SK-N-SH (cell line): ENCODE data around the gene HSPG2. TPM values are rescaled to one million over a fixed set of nuclear protein-coding genes. Genes with fewer than 3 reads are reported as not detected.

Experiments used
- CTCF ChIA-PET: fragments of 300-600, 350-600 bp; formaldehyde crosslinking; extraction: SDS; loops from one replicate; lab custom pipeline; 2021; lab: Yijun Ruan, JAX
- POLR2A ChIA-PET: fragments of 350-600 bp; sonication (Branson Sonifier 250); formaldehyde crosslinking; extraction: SDS; loops from one replicate; lab custom pipeline; 2020; ENCODE audit warnings: antibody characterized with exemption, inconsistent platforms; lab: Yijun Ruan, JAX
- DNase-seq: peaks from one replicate; pipeline ENCODE4 v3.0.0; 2012
- H2AFZ ChIP-seq: fragments of 200-600 bp; sonication (generic); 2 replicates; pipeline ENCODE4 v1.8.1; 2016; ENCODE audit warnings: antibody characterized with exemption, mild to moderate bottlenecking, low read depth
- H3F3A ChIP-seq: fragments of 200-600 bp; sonication (generic); replicated peaks from 2 replicates; pipeline ENCODE3; 2016; ENCODE audit warnings: antibody characterized with exemption, mild to moderate bottlenecking; ENCODE audit not compliant: insufficient read depth
- H3K27ac ChIP-seq, 2 experiments: fragments of 200-500 bp in 1 of 2; fragments of 200-600 bp in 1 of 2; sonication (Bioruptor generic) in 1 of 2; sonication (generic), shearing (Covaris generic) in 1 of 2; 2 replicates each; pipeline versions ENCODE4 v1.5.1 to v1.6.1; 2014 to 2016; ENCODE audit warnings: low read depth in 2 of 2, inconsistent platforms in 1 of 2, low read length in 1 of 2, mild to moderate bottlenecking in 1 of 2, mixed read lengths in 1 of 2
- H3K27me3 ChIP-seq: fragments of 200-600 bp; sonication (generic), shearing (Covaris generic); 2 replicates; pipeline ENCODE4 v1.6.1; 2016; ENCODE audit warnings: mixed run types; ENCODE audit not compliant: insufficient read depth
- H3K36me3 ChIP-seq, 2 experiments: fragments of 200-500 bp in 1 of 2; fragments of 200-600 bp in 1 of 2; sonication (Bioruptor generic) in 1 of 2; sonication (generic) in 1 of 2; replicated peaks in 1 of 2; 2 replicates each; pipeline versions ENCODE3 to v1.5.1; 2014 to 2016; ENCODE audit warnings: low read length in 1 of 2, mild to moderate bottlenecking in 1 of 2; ENCODE audit not compliant: insufficient read depth in 2 of 2, control insufficient read depth in 1 of 2
- H3K4me1 ChIP-seq, 2 experiments: fragments of 200-500 bp in 1 of 2; fragments of 200-600 bp in 1 of 2; sonication (Bioruptor generic) in 1 of 2; sonication (generic), shearing (Covaris generic) in 1 of 2; 2 replicates each; pipeline versions ENCODE4 v1.5.1 to v1.6.1; 2014 to 2016; ENCODE audit warnings: low read depth in 1 of 2, low read length in 1 of 2, mixed run types in 1 of 2; ENCODE audit not compliant: insufficient read depth in 2 of 2, control insufficient read depth in 1 of 2
- H3K4me2 ChIP-seq: fragments of 200-600 bp; sonication (generic), shearing (Covaris generic); 2 replicates; pipeline ENCODE4 v1.6.1; 2017; ENCODE audit warnings: mixed run types
- H3K4me3 ChIP-seq, 2 experiments: fragments of 200-500 bp in 1 of 2; fragments of 200-600 bp in 1 of 2; sonication (Bioruptor generic) in 1 of 2; sonication (generic), shearing (Covaris generic) in 1 of 2; 2 replicates each; pipeline versions ENCODE4 v1.5.1 to v1.8.1; 2014 to 2016; ENCODE audit warnings: low read depth in 2 of 2, inconsistent platforms in 1 of 2, low read length in 1 of 2, mild to moderate bottlenecking in 1 of 2, mixed read lengths in 1 of 2, moderate library complexity in 1 of 2
- H3K79me2 ChIP-seq: fragments of 200-600 bp; sonication (generic); 2 replicates; pipeline ENCODE4 v1.8.1; 2017; ENCODE audit warnings: mild to moderate bottlenecking; ENCODE audit not compliant: insufficient read depth
- H3K9ac ChIP-seq: fragments of 200-600 bp; sonication (generic); 2 replicates; pipeline ENCODE4 v1.6.1; 2017; ENCODE audit warnings: mixed run types
- H3K9me2 ChIP-seq: fragments of 200-600 bp; sonication (generic); 2 replicates; pipeline ENCODE4 v1.6.1; 2017; ENCODE audit warnings: mixed run types
- H3K9me3 ChIP-seq: fragments of 200-600 bp; sonication (generic); 2 replicates; pipeline ENCODE4 v1.6.1; 2017; ENCODE audit warnings: mixed run types, mild to moderate bottlenecking, moderate library complexity
- H4K20me1 ChIP-seq: fragments of 200-600 bp; sonication (generic); 2 replicates; pipeline ENCODE4 v1.6.1; 2017; ENCODE audit warnings: mild to moderate bottlenecking, mixed run types; ENCODE audit not compliant: insufficient read depth
- RFX5 ChIP-seq: IDR thresholded peaks from 2 replicates; pipeline ENCODE4 v1.6.1; 2012; ENCODE audit warnings: mild to moderate bottlenecking, improper control_type of control experiment, low read length
- YY1 ChIP-seq: IDR thresholded peaks from 2 replicates; pipeline ENCODE4 v1.4.0; 2012; ENCODE audit warnings: low read depth, mild to moderate bottlenecking
- ZBTB33 ChIP-seq: IDR thresholded peaks from 2 replicates; pipeline ENCODE4 v1.4.0; 2012; ENCODE audit warnings: low read depth, borderline replicate concordance
- WGBS: methylation state at CpG from one replicate; pipeline ENCODE4 v1.1.6; 2017; ENCODE audit warnings: low lambda C conversion rate; 5-methylcytosine and 5-hydroxymethylcytosine counted together
- polyA plus RNA-seq, 3 experiments: library from polyadenylated mRNA; depleted of rRNA; stranded (reverse); fragments of >200 nt; gene quantifications; 2 replicates each; pipeline ENCODE4 v1.2.3, GENCODE V29; 2012
- TF ChIP-seq, protein P1 (sequence below): IDR thresholded peaks from 2 replicates; pipeline ENCODE4; 2012

The HSPG2 gene
- polyA plus RNA-seq, 1 of the 3 experiments (the other 2 are of a cell fraction), result 28.9 TPM

GRCh38 chr1:21874778-21875547, 62.1 kb downstream of the HSPG2 start:
- POLR2A ChIA-PET, result no interaction called here
- TF ChIP-seq RFX5 (no peak), ZBTB33 (no peak)
- TF ChIP-seq, protein P1, sequence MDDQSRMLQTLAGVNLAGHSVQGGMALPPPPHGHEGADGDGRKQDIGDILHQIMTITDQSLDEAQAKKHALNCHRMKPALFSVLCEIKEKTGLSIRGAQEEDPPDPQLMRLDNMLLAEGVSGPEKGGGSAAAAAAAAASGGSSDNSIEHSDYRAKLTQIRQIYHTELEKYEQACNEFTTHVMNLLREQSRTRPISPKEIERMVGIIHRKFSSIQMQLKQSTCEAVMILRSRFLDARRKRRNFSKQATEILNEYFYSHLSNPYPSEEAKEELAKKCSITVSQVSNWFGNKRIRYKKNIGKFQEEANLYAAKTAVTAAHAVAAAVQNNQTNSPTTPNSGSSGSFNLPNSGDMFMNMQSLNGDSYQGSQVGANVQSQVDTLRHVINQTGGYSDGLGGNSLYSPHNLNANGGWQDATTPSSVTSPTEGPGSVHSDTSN, result no peak
- Histone ChIP-seq H4K20me1 (no peaks in the 10 kb centered on the region), H3K4me1 (peaks cover 6 to 13% of the 10 kb centered on the region in 2 experiments; a peak in 3 of 4 replicates), H3K9me2 (no peaks in the 10 kb centered on the region), H3K36me3 (peaks cover 0 to 39% of the 10 kb centered on the region in 2 experiments), H3K9ac (no peak overlapping the region), H2AFZ (no peak overlapping the region), H3K27ac (no peak overlapping the region), H3K4me2 (no peak overlapping the region), H3K27me3 (no peaks in the 10 kb centered on the region), H3K9me3 (no peaks in the 10 kb centered on the region), H3K4me3 (no peak overlapping the region), H3F3A (no peaks in the 10 kb centered on the region), H3K79me2 (no peaks in the 10 kb centered on the region)
- CTCF ChIA-PET, result no interaction called here
- WGBS, result 79% methylated on average over 17 of the region's 24 CpGs
- peak; percentile 82 for DNase-seq

DNA sequence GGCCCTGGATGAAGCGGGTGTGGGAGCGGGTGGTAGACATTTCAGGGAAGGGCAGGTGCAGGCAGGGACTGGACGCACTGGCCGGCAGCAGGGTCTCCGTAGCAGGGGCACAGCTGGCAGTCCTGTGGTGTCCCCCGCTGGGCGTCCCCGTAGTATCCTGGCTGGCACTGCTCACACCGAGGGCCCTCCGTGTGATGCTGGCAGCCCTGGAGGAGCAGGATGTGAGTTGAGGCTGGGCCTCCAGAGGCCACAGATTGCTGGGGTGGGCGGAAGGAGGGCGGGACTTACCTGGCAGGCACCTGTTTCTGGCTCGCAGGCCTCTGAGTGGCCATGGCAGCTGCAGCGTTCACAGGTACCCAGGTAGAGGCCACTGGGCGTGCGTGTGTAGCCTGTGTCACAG, 62.8 kb downstream of the HSPG2 start:
- Histone ChIP-seq H3F3A (no peaks in the 10 kb centered on the region), H3K9me3 (no peaks in the 10 kb centered on the region), H3K4me3 (no peak overlapping the region), H3K4me2 (no peak overlapping the region), H3K4me1 (peaks cover 6 to 19% of the 10 kb centered on the region in 2 experiments; a peak in 3 of 4 replicates), H3K9me2 (no peaks in the 10 kb centered on the region)
- TF ChIP-seq YY1, result no peak
- TF ChIP-seq, protein P1, result no peak
- TF ChIP-seq, all 33 proteins: peak for 0
- Histone ChIP-seq H3K27ac (no peak overlapping the region), H3K9ac (no peak overlapping the region), H3K36me3 (peaks cover 0 to 35% of the 10 kb centered on the region in 2 experiments), H3K27me3 (no peaks in the 10 kb centered on the region), H2AFZ (no peak overlapping the region), H3K79me2 (no peaks in the 10 kb centered on the region), H4K20me1 (no peaks in the 10 kb centered on the region)
- 94% methylated on average over 7 of the region's 16 CpGs for WGBS
- ChIA-PET CTCF (no interaction called here), POLR2A (no interaction called here)
- no peak for DNase-seq
